KBM-7 (cell line): ENCODE measurements around the gene CACNA1I.
"Not testable (repeated sequence)": the region's sequence is repeated elsewhere in the genome, so short reads cannot be mapped to it uniquely, and the experiment has no call there.

Experiments
- DNase-seq: peaks from one replicate; pipeline ENCODE4 v3.0.0-alpha.2; 2015
- in situ Hi-C: fragments of 300-500 bp; cut with MboI; formaldehyde crosslinking; loops from 2 replicates; pipeline ENCODE4 v1.14.3; 2020; ENCODE audit warnings: low sequenced_read_pairs, low pct_unique_long_range_greater_than_20kb, mixed read lengths

CACNA1I gene

DNA sequence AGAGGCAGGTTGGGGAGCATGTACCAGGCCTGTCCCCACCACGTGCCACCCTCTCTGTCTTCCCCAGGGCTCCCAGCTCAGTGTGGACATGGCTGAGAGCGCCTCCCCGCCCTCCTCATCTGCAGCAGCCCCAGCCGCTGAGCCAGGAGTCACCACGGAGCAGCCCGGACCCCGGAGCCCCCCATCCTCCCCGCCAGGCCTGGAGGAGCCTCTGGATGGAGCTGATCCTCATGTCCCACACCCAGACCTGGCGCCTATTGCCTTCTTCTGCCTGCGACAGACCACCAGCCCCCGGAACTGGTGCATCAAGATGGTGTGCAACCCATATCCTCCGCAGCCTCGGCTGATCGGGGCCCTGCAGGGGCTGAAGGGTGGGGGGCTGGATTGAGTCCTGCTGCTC is at the start of gene CACNA1I:
Gene CACNA1I, plus strand, starts transcription at position 89 of the 400 bp plus-strand sequence. Its CDS starts 0 bp downstream, at position 89.
- in situ Hi-C loops, result no loop called here

GRCh38 chr22:39521106-39521885 is 49.3 kb upstream of the CACNA1I start:
- in situ Hi-C loops, result loop anchor here (25.0 kb wide), 1 partner anchor 359 kb away; the partner anchor contains the start of gene CBX7
- DNase-seq, result peak; percentile 58

More for the DNA sequence above, at the start of gene CACNA1I:
- DNase-seq, result no peak

DNA sequence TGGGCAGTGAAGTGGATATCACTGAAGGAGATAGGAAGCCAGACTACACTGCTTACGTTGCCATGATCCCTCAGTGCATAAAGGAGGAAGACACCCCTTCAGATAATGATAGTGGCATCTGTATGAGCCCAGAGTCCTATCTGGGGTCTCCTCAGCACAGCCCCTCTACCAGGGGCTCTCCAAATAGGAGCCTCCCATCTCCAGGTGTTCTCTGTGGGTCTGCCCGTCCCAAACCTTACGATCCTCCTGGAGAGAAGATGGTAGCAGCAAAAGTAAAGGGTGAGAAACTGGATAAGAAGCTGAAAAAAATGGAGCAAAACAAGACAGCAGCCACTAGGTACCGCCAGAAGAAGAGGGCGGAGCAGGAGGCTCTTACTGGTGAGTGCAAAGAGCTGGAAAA is 48.5 kb upstream of the CACNA1I start:
- not testable (repeated sequence) for DNase-seq
- in situ Hi-C loops, result loop anchor here (25.0 kb wide), 1 partner anchor 360 kb away; the partner anchor contains the start of gene CBX7

DNA sequence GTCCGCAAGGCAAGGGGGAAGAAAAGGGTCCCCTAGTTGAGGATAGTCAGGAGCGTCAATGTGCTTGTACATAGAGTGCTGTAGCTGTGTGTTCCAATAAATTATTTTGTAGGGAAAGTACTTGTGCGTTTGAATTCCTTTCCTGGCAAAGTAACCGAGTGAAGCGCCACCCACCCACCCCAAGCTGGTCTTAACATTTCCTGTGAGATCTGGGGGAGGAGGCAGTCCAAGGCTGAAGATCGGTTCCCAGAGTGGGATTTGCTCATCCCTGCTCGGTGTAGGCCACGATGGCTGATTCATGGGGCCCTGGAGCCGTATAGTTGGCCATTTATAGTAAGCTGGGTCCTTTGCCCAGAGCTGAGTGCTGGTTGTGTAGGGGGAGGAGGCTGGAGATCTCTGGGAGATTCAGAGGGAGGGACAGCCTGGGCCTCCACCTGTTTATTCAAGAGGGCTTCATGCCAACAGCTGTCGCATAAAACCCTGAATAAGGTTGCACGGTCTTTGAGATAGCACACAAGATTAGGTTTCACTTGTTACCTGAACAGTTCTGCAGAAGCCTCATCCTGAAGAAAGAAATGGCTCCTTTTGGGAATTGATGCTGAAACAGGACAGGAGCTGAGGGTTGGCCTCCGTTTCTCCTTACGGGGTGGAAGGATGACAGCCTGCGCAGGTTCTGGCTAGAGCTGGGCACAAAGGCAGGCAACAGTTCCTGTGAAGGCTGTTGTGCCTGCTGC is 47.8 kb upstream of the CACNA1I start:
- peak; percentile 55 for DNase-seq
- in situ Hi-C loops, result loop anchor here (25.0 kb wide), 1 partner anchor 360 kb away; the partner anchor contains the start of gene CBX7

DNA sequence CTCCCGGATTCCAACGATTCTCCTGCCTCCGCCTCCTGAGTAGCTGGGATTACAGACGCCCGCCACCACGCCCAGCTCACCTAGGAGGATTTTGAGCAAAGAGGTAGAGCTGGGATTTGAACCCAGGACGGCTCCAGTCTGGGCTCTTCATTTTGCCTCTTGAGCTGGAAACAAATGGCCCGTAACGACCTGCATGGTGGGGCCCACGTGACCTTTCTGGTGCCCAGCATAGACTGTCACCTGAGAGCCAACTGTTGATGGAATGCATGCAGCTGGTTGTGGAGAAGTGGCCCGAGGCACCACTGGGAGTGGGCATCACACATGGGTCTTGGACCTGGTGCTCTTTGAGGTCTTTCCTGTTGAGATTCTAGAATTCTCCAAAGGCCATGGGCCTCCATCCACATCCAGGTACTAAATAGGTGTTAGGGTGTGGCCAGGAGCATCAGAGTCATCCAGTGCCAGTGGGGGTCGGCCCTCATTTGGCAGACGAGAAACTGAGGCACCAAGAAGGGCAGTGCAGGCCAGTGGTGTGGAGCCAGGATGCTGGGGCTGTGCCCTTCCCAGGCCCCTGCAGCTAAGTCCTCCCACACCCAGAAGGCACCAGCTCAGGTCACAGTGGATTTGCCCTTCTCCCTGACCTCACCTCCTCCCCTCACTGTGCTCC is 46.3 kb upstream of the CACNA1I start:
- in situ Hi-C loops, result loop anchor here (25.0 kb wide), 1 partner anchor 362 kb away; the partner anchor contains the start of gene CBX7
- DNase-seq, result no peak

DNA sequence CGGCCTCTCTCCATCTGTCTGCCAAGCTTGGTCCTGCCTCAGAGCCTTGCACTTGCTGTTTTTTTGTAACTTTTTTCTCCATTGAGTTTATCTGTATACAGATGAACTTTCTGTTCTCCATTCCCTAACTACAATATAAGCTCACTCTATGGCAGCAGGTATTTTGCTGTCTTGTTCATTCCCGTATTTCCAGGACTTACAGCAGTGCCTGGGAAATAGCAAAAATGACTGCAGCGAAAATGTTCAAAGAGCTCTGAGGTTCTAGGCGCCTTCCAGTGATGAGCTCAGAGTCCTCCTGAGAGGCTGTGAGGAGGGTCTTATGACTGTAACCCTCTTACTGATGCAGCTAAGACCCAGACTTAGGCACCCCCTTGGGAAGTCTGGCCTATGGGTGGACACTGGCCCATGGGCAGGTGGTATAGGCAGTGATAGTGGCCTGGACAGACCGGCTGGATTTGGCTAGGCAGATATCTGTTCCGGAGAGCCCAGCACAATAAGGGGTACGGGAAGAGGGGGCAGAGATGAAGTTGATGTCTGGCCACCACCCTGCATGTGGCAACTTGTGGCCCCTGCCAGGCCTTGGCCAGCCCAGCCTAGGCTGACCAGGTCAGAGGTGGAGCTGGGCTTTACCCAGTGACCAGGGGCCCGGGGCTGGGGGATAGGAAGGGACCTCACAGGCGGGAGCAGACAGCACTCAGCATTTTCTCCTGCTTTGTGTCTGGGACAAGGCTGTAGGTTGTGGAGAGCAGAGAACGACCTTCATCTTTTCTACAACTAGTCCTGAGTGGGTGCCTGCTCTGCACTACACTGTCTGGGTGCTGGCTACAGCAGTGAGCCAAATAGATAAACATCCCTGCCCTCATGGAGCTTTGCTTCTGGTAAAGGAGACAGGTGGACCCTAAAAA is 45.5 kb upstream of the CACNA1I start:
- DNase-seq, result no peak
- in situ Hi-C loops, result loop anchor here (25.0 kb wide), 2 partner anchors 363 to 812 kb away; partner anchors contain the start of genes ADSL and CBX7

GRCh38 chr22:39525658-39525975 is 44.9 kb upstream of the CACNA1I start:
- no peak for DNase-seq
- in situ Hi-C loops, result loop anchor here (25.0 kb wide), 1 partner anchor 812 kb away; the partner anchor contains the start of gene ADSL

GRCh38 chr22:39526736-39527171 is 43.8 kb upstream of the CACNA1I start:
- DNase-seq, result peak; percentile 67
- in situ Hi-C loops, result loop anchor here (25.0 kb wide), 1 partner anchor 811 kb away; the partner anchor contains the start of gene ADSL

DNA sequence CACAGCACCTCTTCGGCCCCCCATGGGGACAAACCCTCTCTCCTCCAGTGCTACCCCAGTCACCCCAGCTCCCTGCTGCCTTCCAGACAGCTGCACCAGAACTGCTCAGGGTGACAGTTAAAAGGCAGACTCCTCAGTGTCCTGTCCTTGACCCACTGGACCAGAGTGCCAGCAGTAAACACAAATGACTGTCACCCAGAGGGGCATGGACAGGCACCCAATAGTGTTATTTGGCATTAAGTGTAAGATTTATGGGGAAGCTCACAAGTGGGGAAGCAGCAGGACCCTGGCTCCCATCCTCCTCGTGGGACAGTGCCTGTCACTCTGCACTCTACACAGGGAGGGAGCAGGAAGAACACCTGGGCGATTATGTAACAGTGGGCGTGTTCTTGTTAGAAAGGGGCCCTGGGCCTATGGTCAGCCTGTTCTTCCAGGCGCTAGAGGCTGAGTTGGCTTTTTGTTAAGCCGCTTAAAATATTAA is 43.0 kb upstream of the CACNA1I start:
- in situ Hi-C loops, result loop anchor here (25.0 kb wide), 1 partner anchor 810 kb away; the partner anchor contains the start of gene ADSL
- no peak for DNase-seq

GRCh38 chr22:39528080-39528661 is 42.4 kb upstream of the CACNA1I start:
- no peak for DNase-seq
- in situ Hi-C loops, result loop anchor here (25.0 kb wide), 1 partner anchor 809 kb away; the partner anchor contains the start of gene ADSL

GRCh38 chr22:39528681-39529486 is 41.7 kb upstream of the CACNA1I start:
- DNase-seq, result peak; percentile 92
- in situ Hi-C loops, result loop anchor here (25.0 kb wide), 1 partner anchor 808 kb away; the partner anchor contains the start of gene ADSL

GRCh38 chr22:39529487-39529851 is 41.1 kb upstream of the CACNA1I start:
- DNase-seq, result no peak
- in situ Hi-C loops, result loop anchor here (25.0 kb wide), 1 partner anchor 808 kb away; the partner anchor contains the start of gene ADSL

DNA sequence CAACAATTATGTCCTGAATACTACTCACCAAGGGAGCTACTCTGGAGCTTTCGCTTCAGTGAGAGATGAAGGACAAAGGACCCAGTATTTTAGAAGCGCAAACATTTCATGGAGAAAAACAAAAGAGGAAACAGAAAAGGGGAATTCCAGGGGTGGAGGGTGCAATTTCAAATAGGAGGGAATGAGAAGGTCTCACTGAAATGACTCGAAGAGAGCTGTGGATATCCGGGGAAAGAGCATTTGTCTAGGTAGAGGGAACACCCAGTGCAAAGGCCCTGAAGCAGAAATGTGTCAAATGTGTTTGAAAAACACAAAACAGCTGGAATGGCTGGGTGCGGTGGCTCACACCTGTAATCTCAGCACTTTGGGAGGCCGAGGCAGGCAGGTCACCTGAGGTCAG is 40.4 kb upstream of the CACNA1I start:
- no peak for DNase-seq
- in situ Hi-C loops, result loop anchor here (25.0 kb wide), 1 partner anchor 807 kb away; the partner anchor contains the start of gene ADSL

DNA sequence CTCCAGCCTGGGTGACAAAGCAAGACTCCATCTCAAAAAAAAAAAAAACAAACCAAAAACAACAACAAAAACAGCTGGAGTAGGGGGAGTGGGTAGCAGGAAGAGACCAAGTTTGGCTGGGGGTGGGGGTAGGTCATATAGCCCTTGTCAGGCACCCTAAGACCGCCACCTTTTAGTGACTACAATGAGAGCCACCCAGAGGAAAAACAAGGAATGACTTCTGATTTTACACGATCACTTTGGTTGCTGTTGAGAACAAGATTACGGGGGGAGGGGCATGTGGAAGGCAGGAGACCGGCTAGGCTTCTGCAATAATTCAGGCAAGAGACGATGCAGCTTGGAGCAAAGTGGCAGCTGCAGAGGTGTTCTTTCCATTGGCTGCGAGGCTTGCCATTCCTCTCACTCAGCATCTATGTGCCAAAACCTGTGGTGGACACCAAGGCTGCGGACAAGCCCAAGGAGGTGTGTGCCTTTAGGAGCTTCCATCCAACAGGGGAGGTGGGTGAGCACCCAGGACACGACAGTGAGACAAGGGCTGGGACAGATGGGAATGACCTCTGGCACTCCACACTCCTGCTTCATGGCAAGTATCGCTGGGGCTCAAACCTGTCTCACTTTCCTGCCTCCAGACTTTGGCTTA is 39.7 kb upstream of the CACNA1I start:
- peak; percentile 66 for DNase-seq
- in situ Hi-C loops, result loop anchor here (25.0 kb wide), 1 partner anchor 806 kb away; the partner anchor contains the start of gene ADSL

GRCh38 chr22:39532215-39533073 is 38.1 kb upstream of the CACNA1I start, which contains the start of gene RPS19BP1:
RPS19BP1 (minus strand) TSS chr22:39532748; CDS start chr22:39532738, 10 bp downstream.
- in situ Hi-C loops, result loop anchor here (25.0 kb wide), 1 partner anchor 805 kb away; the partner anchor contains the start of gene ADSL
- DNase-seq, result peak; percentile 100
